ENCODE results near the gene MTCP1. TPM values are rescaled to one million over a fixed set of nuclear protein-coding genes. Genes with fewer than 3 reads are reported as not detected.

MTCP1 gene
- total and polyA plus RNA-seq, 2 donors from 2014 or later, result 21.5 to 23.8 TPM

DNA sequence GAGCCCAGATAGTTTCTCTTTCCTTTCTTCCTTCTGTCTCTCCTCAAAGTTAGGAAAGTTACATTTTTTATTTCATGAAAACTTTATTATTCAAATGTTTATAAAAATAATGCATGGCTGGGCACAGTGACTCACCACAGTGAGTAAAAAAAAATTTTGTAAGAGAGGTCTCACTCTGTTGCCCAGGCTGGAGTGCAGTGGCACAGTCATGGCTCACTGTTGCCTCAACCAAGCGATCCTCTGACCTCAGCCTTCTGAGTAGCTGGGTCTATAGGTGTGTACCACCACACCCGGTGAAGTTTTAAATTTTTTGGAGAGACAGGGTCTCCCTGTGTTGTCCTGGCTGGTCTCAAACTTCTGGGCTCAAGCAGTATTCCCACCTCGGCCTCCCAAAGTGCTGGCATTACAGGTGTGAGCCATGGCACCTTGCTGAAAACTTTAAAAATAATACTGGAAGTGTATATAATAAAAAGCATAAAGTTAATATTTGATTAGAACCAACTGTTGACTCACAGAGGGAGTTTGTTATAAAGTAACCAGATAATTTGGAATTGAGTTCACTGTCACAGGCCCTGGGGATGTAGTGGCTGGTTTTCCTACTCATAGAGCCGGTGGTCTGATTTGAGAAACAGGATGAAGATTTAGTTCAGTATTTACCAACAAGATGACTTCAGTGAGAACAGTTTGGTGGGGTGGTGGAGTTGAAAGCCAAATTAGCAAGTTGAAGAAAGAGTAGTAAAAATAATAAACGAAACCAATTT is 18.0 kb downstream of the MTCP1 start:
- Histone ChIP-seq H3K4me1 (ENCODE audit: control insufficient read depth in 2 of 3, insufficient read depth in 2 of 3, low read depth in 1 of 3, low read length in 3 of 3) (peaks cover 0 to 10% (median 0%) of the 10 kb centered on the region in 3 donors), H3K36me3 (ENCODE audit: control insufficient read depth in 2 of 3, insufficient read depth in 3 of 3, low read length in 3 of 3) (peaks cover 0 to 6% (median 0%) of the 10 kb centered on the region in 3 donors), H3K27ac (ENCODE audit: low read depth in 2 of 2, low read length in 2 of 2) (peak overlapping the region; percentile 9 to 53), H3K9ac (ENCODE audit: low read length in 3 of 3) (no peak overlapping the region), H3K4me3 (ENCODE audit: low read length in 3 of 3) (no peak overlapping the region), H3K9me3 (ENCODE audit: control insufficient read depth in 2 of 3, insufficient read depth in 1 of 3, low read length in 3 of 3) (peaks cover 0 to 1% (median 0%) of the 10 kb centered on the region in 3 donors), H3K27me3 (ENCODE audit: control insufficient read depth, insufficient read depth, low read length) (no peaks in the 10 kb centered on the region)
- intact Hi-C loops (cut with DNase I), result no loop called here
- FAIRE-seq, result no peak
- peak in 1 of 5 donors; percentile 29 for DNase-seq
- TF ChIP-seq, protein P1, sequence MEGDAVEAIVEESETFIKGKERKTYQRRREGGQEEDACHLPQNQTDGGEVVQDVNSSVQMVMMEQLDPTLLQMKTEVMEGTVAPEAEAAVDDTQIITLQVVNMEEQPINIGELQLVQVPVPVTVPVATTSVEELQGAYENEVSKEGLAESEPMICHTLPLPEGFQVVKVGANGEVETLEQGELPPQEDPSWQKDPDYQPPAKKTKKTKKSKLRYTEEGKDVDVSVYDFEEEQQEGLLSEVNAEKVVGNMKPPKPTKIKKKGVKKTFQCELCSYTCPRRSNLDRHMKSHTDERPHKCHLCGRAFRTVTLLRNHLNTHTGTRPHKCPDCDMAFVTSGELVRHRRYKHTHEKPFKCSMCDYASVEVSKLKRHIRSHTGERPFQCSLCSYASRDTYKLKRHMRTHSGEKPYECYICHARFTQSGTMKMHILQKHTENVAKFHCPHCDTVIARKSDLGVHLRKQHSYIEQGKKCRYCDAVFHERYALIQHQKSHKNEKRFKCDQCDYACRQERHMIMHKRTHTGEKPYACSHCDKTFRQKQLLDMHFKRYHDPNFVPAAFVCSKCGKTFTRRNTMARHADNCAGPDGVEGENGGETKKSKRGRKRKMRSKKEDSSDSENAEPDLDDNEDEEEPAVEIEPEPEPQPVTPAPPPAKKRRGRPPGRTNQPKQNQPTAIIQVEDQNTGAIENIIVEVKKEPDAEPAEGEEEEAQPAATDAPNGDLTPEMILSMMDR (IDR thresholded peaks at IDR 0.05; ENCODE audit: borderline replicate concordance, extremely low read depth, insufficient read depth), result no peak

DNA sequence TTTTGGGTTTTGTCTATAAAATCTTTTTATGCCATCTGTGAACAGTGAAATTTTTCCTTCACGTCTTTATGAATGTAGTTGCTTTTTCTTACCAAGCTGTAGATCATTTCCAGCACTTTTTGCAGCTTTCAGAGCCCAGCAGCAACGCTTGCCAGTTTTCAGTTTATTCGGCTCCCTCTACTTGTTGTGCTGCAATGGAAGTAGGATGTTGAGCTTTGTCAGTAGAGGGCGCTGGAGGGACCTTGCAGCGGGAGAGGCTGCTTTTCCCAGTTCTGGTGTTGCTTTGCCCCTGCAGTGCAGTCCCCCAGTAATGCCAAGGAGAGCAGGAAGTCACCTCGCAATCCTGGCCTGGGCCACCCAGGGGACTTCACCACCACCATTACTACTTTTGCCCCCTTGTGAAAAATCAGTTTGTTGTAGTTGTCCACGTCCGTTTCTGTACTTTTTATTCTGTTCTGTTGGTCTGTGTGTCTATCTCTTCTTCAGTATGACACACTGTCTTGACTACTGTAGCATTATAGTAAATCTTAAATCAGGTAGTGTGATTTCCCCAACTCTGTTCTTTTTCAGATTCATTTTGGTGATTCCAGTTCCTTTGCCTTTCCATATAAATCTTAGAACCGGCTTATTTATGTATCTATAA is 21.8 kb downstream of the MTCP1 start:
- intact Hi-C loops (cut with DNase I), result no loop called here
- H3K4me1 ChIP-seq (ENCODE audit: control insufficient read depth in 2 of 3, insufficient read depth in 2 of 3, low read depth in 1 of 3, low read length in 3 of 3), result peaks cover 0 to 7% (median 0%) of the 10 kb centered on the region in 3 donors
- TF ChIP-seq, protein P1 (IDR thresholded peaks at IDR 0.05; ENCODE audit: borderline replicate concordance, extremely low read depth, insufficient read depth), result peak; percentile 60
- no peak overlapping the region for H3K4me3 ChIP-seq (ENCODE audit: low read length in 3 of 3)
- H3K36me3 ChIP-seq (ENCODE audit: control insufficient read depth in 2 of 3, insufficient read depth in 3 of 3, low read length in 3 of 3), result peaks cover 0 to 13% (median 3%) of the 10 kb centered on the region in 3 donors
- H3K9me3 ChIP-seq (ENCODE audit: control insufficient read depth in 2 of 3, insufficient read depth in 1 of 3, low read length in 3 of 3), result peaks cover 0 to 1% (median 0%) of the 10 kb centered on the region in 3 donors
- FAIRE-seq (no peak), DNase-seq (peak in 4 of 5 donors; percentile 32 to 57 (median 46))
- H3K9ac ChIP-seq (ENCODE audit: low read length in 3 of 3), result no peak overlapping the region
- no peak overlapping the region for H3K27ac ChIP-seq (ENCODE audit: low read depth in 2 of 2, low read length in 2 of 2)
- no peaks in the 10 kb centered on the region for H3K27me3 ChIP-seq (ENCODE audit: control insufficient read depth, insufficient read depth, low read length)

DNA sequence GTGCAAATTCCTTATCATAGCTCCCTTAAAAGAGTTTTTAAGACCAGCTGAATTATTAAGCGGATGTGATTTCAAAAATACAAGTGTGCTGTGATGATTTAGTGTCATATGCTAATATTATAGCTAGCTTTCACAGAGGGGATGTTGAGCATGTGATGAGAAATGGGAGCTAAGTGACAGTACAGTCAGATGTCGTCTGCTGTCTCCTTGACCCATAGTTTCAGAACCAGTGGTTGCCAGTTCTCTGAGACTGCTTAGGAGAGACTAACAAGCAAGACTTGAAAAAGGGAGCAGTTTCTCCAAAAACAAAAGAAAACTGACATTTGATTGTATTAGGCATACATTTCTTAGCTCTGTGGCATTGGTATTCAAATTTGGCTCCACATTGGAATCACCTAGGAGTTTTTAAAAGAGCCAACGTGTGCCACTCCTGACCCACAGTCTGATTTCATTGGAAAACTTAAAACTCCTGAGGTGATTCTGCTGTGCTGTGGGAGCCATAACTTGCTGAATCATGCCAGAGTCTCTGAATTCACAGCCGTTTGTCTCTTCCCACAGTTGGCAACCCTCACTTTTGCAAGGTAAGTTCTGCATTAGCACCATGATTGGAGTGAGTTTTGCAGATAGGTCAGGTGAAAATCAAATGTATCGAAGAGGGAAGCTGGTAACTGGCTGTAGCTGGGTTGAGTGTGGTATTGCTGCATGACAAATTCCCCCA is 24.0 kb downstream of the MTCP1 start:
- no peaks in the 10 kb centered on the region for H3K4me1 ChIP-seq (ENCODE audit: control insufficient read depth in 2 of 3, insufficient read depth in 2 of 3, low read depth in 1 of 3, low read length in 3 of 3)
- no peaks in the 10 kb centered on the region for H3K27me3 ChIP-seq (ENCODE audit: control insufficient read depth, insufficient read depth, low read length)
- intact Hi-C loops (cut with DNase I), result no loop called here
- FAIRE-seq (no peak), DNase-seq (no peak)
- H3K27ac ChIP-seq (ENCODE audit: low read depth in 2 of 2, low read length in 2 of 2), result no peak overlapping the region
- H3K36me3 ChIP-seq (ENCODE audit: control insufficient read depth in 2 of 3, insufficient read depth in 3 of 3, low read length in 3 of 3), result peaks cover 0 to 13% (median 3%) of the 10 kb centered on the region in 3 donors
- H3K9ac ChIP-seq (ENCODE audit: low read length in 3 of 3), result no peak overlapping the region
- peaks cover 0 to 1% (median 0%) of the 10 kb centered on the region in 3 donors for H3K9me3 ChIP-seq (ENCODE audit: control insufficient read depth in 2 of 3, insufficient read depth in 1 of 3, low read length in 3 of 3)
- no peak overlapping the region for H3K4me3 ChIP-seq (ENCODE audit: low read length in 3 of 3)
- TF ChIP-seq, protein P1 (IDR thresholded peaks at IDR 0.05; ENCODE audit: borderline replicate concordance, extremely low read depth, insufficient read depth), result no peak

All from kidney (tissue), 14 donors.